NCI-H510A (cell line): Measurements from ENCODE around the gene VWA5A.
"Not testable (repeated sequence)": the region's sequence is repeated elsewhere in the genome, so short reads cannot be mapped to it uniquely, and the experiment has no call there.

Experiments
- DNase-seq: peaks from one replicate; lab custom pipeline; 2025; lab: John Stamatoyannopoulos, UW

Gene VWA5A

GRCh38 chr11:124093330-124093729 lies 21.9 kb upstream of the VWA5A start:
- DNase-seq = no peak

- no peak for DNase-seq
Observed at GRCh38 chr11:124094731-124095130, 20.5 kb upstream of the VWA5A start.

DNA sequence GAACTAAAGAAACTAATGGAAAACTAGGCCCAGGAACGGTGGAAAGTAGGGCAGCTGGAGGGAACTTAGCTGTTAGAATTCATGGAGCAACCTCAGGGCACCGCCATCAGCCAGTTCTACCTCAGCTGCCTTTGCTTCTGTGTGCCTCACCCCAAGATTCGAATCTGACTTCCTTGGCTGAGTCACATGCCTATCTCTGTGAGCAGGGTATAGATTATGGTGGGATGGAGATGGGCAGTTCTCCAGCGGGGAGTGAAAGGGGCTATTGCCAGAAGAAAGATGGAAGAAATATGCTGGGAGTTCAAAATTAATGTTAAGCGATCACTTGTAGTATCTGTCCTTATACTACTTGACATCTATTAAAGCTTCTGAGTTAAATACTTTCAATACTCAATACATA lies 18.9 kb upstream of the VWA5A start:
- no peak for DNase-seq

DNA sequence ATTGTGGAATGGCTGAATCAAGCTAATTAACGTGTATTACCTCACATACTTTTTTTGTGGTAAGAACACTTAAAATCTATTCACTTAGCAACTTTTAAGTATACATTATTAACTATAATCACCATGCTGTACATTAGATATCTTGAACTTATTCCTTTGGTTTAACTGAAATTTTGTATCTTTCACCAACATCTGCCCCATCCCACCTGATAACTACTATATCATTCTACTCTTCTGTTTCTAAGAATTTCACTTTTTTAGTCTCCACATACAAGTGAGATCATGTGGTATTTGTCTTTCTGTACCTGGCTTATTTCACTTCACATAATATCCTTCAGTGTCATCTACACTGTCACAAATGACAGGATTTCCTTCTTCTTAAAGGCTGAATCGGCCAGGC lies 17.1 kb upstream of the VWA5A start:
- DNase-seq = no peak

GRCh38 chr11:124101737-124102136 lies 13.5 kb upstream of the VWA5A start:
- DNase-seq = no peak

DNA sequence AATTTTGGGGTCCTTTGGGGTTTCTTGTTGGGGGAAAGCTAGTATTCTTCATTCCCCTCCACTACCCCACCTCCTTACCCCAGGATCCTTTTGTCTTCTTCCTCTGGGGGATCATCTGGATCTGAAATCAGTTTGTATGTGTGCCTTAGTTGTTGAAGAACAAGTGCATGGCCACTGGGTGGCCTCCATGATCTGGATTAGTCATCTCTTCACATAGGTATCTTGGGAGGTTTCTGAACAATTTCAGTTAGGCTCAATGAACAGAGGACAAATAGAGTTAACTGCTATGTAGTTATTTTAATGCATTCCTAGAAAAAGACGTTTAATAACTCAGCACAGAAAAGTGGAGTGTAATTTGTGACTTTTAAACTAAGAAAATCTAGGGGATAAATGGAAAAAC lies 7.1 kb upstream of the VWA5A start:
- no peak for DNase-seq

DNA sequence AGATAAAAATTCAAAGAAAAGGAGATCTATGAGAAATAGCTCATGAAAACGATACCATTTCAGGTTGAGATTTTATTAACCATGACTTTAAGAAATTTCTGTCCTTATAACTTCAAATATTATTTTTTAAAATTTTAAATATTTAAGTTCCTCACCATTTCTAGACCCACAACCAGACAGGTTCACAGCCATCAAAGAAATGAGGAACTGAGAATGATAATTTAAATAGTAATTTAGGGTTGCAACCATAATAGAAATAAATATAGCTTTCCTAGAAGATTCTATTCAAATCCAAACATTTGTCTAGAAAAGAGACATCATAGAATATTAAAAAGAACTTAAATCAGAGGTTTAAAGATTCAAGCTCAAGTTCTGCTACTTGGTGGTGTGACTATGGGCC lies 5.9 kb upstream of the VWA5A start:
- no peak for DNase-seq

- no peak for DNase-seq
Observed at GRCh38 chr11:124110201-124110600, 5.0 kb upstream of the VWA5A start.

GRCh38 chr11:124113890-124114289 lies 1.4 kb upstream of the VWA5A start:
- DNase-seq = no peak

DNA sequence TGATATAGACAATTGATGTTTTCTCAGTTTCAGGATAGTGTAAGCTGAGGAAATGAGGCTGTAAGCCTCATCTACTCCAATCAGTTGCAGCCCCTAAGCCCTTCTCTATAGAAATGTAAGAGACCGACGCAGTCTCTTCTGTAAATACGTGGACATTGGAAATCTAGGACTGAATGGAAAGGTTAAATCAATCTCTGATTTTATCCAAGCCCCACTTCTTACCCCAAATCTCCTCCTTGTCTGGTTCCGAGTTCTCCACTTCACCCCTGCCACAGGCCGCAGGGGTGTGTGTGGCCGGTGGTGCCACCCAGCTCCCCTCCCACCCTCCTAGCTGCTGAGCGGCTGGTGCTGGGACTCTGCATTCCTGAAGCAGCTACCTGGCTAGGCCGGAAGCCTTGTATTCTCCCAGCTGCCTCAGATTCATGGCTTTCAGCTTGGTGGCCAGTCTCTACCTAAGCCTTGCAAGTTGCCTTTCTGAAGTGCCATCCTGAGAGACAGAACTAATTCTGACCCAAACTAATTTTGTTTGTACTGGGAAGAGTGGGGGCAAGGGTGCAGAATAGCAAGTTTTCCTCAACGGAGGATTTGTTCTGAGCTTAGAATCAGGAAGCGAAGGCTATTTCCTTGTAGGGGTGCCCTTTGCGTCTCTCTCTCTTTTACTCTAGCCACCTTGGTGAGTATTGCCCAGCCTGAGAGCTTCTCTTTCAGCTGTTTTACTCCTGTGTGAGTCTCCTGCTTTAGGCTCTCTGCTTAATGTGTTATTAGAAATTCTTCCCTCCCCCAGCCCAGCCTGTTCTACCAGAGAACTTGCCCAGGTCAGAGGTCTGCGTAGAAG lies 749 bp downstream of the VWA5A start:
- no peak for DNase-seq

- no peak for DNase-seq
Observed at GRCh38 chr11:124119103-124119502, 3.9 kb downstream of the VWA5A start.

GRCh38 chr11:124120891-124121290 lies 5.6 kb downstream of the VWA5A start:
- no peak for DNase-seq

DNA sequence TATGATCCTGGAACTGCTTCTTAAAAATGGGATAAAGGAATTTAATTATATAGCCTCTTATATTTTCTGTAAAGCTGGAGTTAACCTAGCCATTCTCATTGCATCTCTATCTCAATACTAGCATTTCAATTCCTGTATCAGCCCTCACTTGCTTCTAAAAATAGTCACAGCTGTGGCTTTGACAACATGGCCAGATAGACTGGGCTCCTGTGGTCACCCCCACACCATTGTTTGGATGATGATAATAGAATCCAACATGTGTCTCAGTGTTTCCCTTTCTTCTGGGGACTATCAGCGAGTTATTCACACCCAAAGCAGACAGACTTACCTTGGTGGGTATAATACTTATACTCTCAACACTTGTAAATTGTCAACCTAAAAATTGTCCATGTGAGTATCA lies 6.9 kb downstream of the VWA5A start:
- no peak for DNase-seq

DNA sequence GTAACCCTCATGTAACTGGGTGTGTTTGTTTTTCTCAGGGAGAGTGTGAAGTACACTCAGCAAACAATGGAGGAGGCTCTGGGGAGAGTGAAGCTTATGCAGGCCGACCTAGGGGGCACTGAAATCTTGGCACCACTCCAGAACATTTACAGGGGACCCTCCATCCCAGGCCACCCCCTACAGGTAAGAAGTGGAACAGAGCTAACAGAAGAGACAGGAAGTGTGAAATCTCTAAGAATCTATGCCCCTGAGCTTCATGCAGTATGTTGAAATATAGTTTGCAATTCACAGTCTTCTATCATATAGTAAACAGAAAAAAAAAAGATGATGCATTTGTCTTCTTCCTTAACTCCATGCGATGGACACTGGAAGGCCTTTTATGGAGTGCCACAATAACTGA lies 8.4 kb downstream of the VWA5A start:
- DNase-seq = peak; percentile 4

- not testable (repeated sequence) for DNase-seq
Observed at GRCh38 chr11:124127134-124127533, 11.9 kb downstream of the VWA5A start.

DNA sequence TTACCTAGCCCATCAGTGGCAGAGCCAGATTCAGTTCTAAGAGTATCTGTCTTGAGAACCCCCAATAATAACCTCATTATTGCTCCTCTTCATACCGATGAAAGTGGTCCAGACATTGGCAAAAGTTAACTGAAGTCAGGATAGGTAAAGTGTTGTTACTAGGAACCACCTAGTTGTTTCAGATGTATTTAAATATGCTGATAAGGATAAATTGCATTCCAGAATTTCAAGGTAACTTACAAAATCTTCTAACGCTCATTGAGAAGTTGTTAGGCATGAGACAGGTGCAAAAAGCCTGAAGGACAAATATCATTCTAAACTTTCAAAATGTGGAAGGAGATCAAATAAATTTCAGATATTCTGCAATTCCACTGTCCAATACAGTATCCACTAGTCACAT lies 27.8 kb downstream of the VWA5A start:
- DNase-seq = no peak

- DNase-seq = no peak
Observed at GRCh38 chr11:124147951-124148350, 32.7 kb downstream of the VWA5A start.

DNA sequence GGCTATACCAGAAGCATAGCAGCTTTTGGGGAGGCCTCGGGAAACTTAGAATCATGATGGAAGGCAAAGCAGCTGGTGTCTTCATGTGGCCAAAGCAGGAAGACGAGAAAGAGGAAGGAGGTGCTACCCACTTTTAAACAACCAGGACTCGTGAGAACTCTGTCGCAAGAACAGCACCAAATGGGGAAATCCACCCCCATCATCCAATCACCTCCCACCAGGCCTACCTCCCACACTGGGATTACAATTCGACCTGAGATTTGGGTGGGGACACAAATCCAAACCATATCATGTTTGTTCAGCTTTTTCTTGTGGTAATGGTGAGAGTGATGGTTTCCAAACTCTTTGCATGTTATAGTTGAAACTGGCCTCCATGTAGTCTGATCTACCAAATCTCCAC lies 35.4 kb downstream of the VWA5A start:
- DNase-seq = no peak

DNA sequence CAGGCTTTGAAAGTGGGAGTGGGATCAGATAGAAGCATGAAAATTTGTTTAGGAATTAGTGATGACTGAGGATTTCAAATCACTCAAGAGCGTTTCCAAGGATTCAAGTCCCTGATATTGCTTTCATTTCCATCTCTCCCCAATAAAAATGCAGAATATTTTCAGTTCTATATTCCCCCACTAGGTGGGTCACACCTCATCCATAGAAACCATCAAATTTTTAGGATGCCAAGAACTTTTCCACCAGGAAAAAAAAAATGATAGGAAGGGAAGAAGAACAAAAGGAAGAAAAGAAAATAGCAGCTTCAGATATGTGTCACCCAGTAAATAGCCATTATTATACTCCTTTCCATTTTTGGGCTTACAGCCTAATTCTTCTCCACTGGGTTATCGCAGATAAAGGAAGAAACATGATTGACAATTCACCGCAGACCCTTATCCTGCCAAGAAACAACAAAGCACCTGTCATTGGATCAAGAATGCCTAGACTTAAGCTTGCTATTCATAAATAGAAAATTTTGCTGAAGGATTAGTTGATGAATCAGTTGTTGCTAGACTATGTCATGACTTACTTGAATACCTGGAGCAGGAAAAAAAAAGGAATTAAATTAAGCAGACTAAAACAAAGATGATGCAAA lies 37.6 kb downstream of the VWA5A start:
- DNase-seq = no peak

- no peak for DNase-seq
Observed at GRCh38 chr11:124153821-124154220, 38.6 kb downstream of the VWA5A start.

DNA sequence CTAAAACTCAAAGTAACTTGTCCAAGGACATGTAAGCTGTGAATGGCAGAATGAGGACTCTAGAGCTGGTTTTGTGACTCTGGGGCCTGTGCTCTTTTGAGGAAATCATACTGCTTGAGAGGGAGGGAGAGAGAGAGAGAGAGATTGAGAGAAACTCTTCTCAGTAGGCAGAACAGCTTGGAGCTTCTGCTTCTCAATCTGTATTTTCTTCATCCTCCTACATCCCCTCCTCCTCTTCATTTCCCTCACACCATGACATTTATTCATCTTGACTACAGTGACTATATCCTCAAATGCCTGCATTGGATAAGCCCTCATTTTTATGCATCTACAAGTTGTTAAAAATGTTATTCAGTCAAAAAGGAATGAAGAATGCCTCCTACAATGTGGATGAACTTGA lies 44.2 kb downstream of the VWA5A start:
- DNase-seq = no peak

GRCh38 chr11:124160986-124161385 lies 45.7 kb downstream of the VWA5A start:
- no peak for DNase-seq

GRCh38 chr11:124167826-124168231 lies 52.6 kb downstream of the VWA5A start:
- DNase-seq = no peak

DNA sequence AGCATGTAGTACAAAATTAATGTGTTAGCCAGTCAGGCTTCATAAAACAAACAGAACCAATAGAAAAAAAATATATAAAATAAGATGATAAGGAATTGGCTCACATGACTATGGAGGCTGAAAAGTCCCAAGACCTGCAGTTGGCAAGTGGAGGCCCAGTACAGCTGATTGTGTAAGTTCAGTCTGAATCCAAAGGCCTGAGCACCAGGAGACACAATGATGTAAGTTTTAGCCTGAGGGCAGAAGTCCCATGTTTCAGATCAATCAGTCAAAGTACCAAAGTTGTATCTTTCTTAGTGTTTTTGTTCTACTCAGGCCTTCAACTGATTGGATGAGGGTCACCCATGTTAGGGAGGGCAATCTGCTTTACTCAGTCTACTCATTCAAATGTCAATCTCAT lies 53.5 kb downstream of the VWA5A start:
- no peak for DNase-seq
